ENCODE measurements around the gene RUNDC3A. TPM values are rescaled to one million over a fixed set of nuclear protein-coding genes. Genes with fewer than 3 reads are reported as not detected.

RUNDC3A gene
- total RNA-seq, 5 donors from 2014 or later (not counting 1 experiment from before 2014, with no cell fraction given), result 0.38 to 0.65 (median 0.41) TPM; not detected in 2

- H3K27ac ChIP-seq (ENCODE audit: low read length), result no peak overlapping the region
- no peak for ATAC-seq (replicated peaks in 1 of 4)
These were observed 44.6 kb downstream of the RUNDC3A start for GRCh38 chr17:44352828-44353671.

GRCh38 chr17:44353672-44354331 lies 45.4 kb downstream of the RUNDC3A start:
- Histone ChIP-seq H3K27me3 (replicated peaks in 1 of 2; ENCODE audit: control insufficient read depth in 2 of 2, extremely low read depth in 1 of 2, insufficient read depth in 2 of 2, low read length in 1 of 2) (peaks cover 0 to 20% of the 10 kb centered on the region in 2 experiments), H3K36me3 (ENCODE audit: control insufficient read depth in 2 of 2, extremely low read depth in 1 of 2, insufficient read depth in 1 of 2, low read length in 1 of 2) (peaks cover 0 to 9% of the 10 kb centered on the region in 2 donors), H3K4me3 (ENCODE audit: control insufficient read depth in 1 of 2, extremely low read depth in 1 of 2, low read length in 1 of 2) (peak overlapping the region; percentile 36 to 66), H3K4me1 (ENCODE audit: control insufficient read depth in 1 of 2, extremely low read depth in 1 of 2, insufficient read depth in 2 of 2, low read length in 2 of 2) (peaks cover 0 to 15% of the 10 kb centered on the region in 2 experiments), H3K9me3 (no peaks in the 10 kb centered on the region), H3K27ac (ENCODE audit: low read length) (no peak overlapping the region)
- 15% methylated on average over 98 of the region's 98 CpGs for WGBS (ENCODE audit: insufficient coverage)
- Mint-ChIP-seq H3K36me3 (peaks cover 3% of the 10 kb centered on the region), H3K27ac (no peak overlapping the region), H3K4me1 (peaks cover 5 to 12% (median 7%) of the 10 kb centered on the region in 3 donors), H3K27me3 (no peaks in the 10 kb centered on the region), H3K4me3 (peak overlapping the region; percentile 52 to 58 (median 54)), H3K9me3 (no peaks in the 10 kb centered on the region)
- peak in 9 of 35 experiments; percentile 9 to 35 (median 23) for DNase-seq
- ChIA-PET POLR2A (no interaction called here), CTCF (interaction anchor here (0.5 to 1.7 kb wide), 4 partner anchors 27 to 137 kb away, joined by 3 to 5 read pairs (median 3); no protein-coding TSS in a partner anchor)
- peak; percentile 32 to 37 (median 36) for ATAC-seq (replicated peaks in 1 of 4)

More at GRCh38 chr17:44352828-44353671, 44.6 kb downstream of the RUNDC3A start:
- Mint-ChIP-seq H3K36me3 (peaks cover 3% of the 10 kb centered on the region), H3K4me1 (peaks cover 4 to 15% (median 5%) of the 10 kb centered on the region in 3 donors), H3K27me3 (no peaks in the 10 kb centered on the region), H3K9me3 (no peaks in the 10 kb centered on the region), H3K4me3 (peak overlapping the region; percentile 64 to 70 (median 65)), H3K27ac (no peak overlapping the region)
- Histone ChIP-seq H3K4me1 (ENCODE audit: control insufficient read depth in 1 of 2, extremely low read depth in 1 of 2, insufficient read depth in 2 of 2, low read length in 2 of 2) (peaks cover 0 to 15% of the 10 kb centered on the region in 2 experiments), H3K9me3 (no peaks in the 10 kb centered on the region), H3K36me3 (ENCODE audit: control insufficient read depth in 2 of 2, extremely low read depth in 1 of 2, insufficient read depth in 1 of 2, low read length in 1 of 2) (peaks cover 0 to 9% of the 10 kb centered on the region in 2 donors), H3K4me3 (ENCODE audit: control insufficient read depth in 1 of 2, extremely low read depth in 1 of 2, low read length in 1 of 2) (no peak overlapping the region), H3K27me3 (replicated peaks in 1 of 2; ENCODE audit: control insufficient read depth in 2 of 2, extremely low read depth in 1 of 2, insufficient read depth in 2 of 2, low read length in 1 of 2) (peaks cover 0 to 20% of the 10 kb centered on the region in 2 experiments)
- ChIA-PET POLR2A (no interaction called here), CTCF (interaction anchor here (0.5 to 0.8 kb wide), 3 partner anchors 11 to 153 kb away, joined by 3 to 6 read pairs (median 3); no protein-coding TSS in a partner anchor)
- 48% methylated on average over 18 of the region's 22 CpGs for WGBS (ENCODE audit: insufficient coverage)
- no peak for DNase-seq

- Mint-ChIP-seq H3K27me3 (peaks cover 0 to 4% of the 10 kb centered on the region in 2 donors), H3K27ac (no peak overlapping the region), H3K9me3 (no peaks in the 10 kb centered on the region), H3K4me1 (peaks cover 9 to 17% (median 12%) of the 10 kb centered on the region in 3 donors), H3K4me3 (peak overlapping the region; percentile 52 to 72 (median 72)), H3K36me3 (peaks cover 3% of the 10 kb centered on the region)
- Histone ChIP-seq H3K4me3 (ENCODE audit: control insufficient read depth in 1 of 2, extremely low read depth in 1 of 2, low read length in 1 of 2) (peak overlapping the region in 1 of 2 donors; percentile 66), H3K27me3 (replicated peaks in 1 of 2; ENCODE audit: control insufficient read depth in 2 of 2, extremely low read depth in 1 of 2, insufficient read depth in 2 of 2, low read length in 1 of 2) (peaks cover 0 to 21% of the 10 kb centered on the region in 2 experiments), H3K36me3 (ENCODE audit: control insufficient read depth in 2 of 2, extremely low read depth in 1 of 2, insufficient read depth in 1 of 2, low read length in 1 of 2) (peaks cover 0 to 9% of the 10 kb centered on the region in 2 donors), H3K4me1 (ENCODE audit: control insufficient read depth in 1 of 2, extremely low read depth in 1 of 2, insufficient read depth in 2 of 2, low read length in 2 of 2) (peaks cover 0 to 15% of the 10 kb centered on the region in 2 experiments), H3K27ac (ENCODE audit: low read length) (no peak overlapping the region), H3K9me3 (no peaks in the 10 kb centered on the region)
- ATAC-seq (replicated peaks in 1 of 4), result peak; percentile 53 to 61 (median 56)
- CTCF ChIA-PET, result interaction anchor here in 1 of 2 donors (0.5 to 1.7 kb wide), 2 partner anchors 28 to 137 kb away, joined by 3 to 5 read pairs; no protein-coding TSS in a partner anchor
- WGBS (ENCODE audit: insufficient coverage), result 43% methylated on average over 57 of the region's 77 CpGs
- POLR2A ChIA-PET, result interaction anchor here in 1 of 2 donors (0.6 kb wide), 1 partner anchor 9 kb away, joined by 3 read pairs; the partner anchor contains the start of gene FAM171A2
- DNase-seq, result peak in 29 of 35 experiments; percentile 15 to 74 (median 46)
These were observed 46.5 kb downstream of the RUNDC3A start for GRCh38 chr17:44354582-44355561.

- H3K27ac Mint-ChIP-seq, result no peak overlapping the region
These were observed 47.3 kb downstream of the RUNDC3A start for GRCh38 chr17:44355642-44356099.

GRCh38 chr17:44356241-44356640 lies 47.8 kb downstream of the RUNDC3A start:
- no peak for ATAC-seq (replicated peaks in 1 of 4)
- 79% methylated on average over 11 of the region's 11 CpGs for WGBS (ENCODE audit: insufficient coverage)

More at GRCh38 chr17:44355642-44356099, 47.3 kb downstream of the RUNDC3A start:
- Histone ChIP-seq H3K27ac (ENCODE audit: low read length) (no peak overlapping the region), H3K4me1 (ENCODE audit: control insufficient read depth in 1 of 2, extremely low read depth in 1 of 2, insufficient read depth in 2 of 2, low read length in 2 of 2) (peaks cover 0 to 14% of the 10 kb centered on the region in 2 experiments), H3K4me3 (ENCODE audit: control insufficient read depth in 1 of 2, extremely low read depth in 1 of 2, low read length in 1 of 2) (no peak overlapping the region), H3K9me3 (no peaks in the 10 kb centered on the region), H3K36me3 (ENCODE audit: control insufficient read depth in 2 of 2, extremely low read depth in 1 of 2, insufficient read depth in 1 of 2, low read length in 1 of 2) (peaks cover 0 to 9% of the 10 kb centered on the region in 2 donors), H3K27me3 (replicated peaks in 1 of 2; ENCODE audit: control insufficient read depth in 2 of 2, extremely low read depth in 1 of 2, insufficient read depth in 2 of 2, low read length in 1 of 2) (peaks cover 0 to 23% of the 10 kb centered on the region in 2 experiments)
- no peak for DNase-seq
- POLR2A ChIA-PET, result no interaction called here
- 65% methylated on average over 5 of the region's 17 CpGs for WGBS (ENCODE audit: insufficient coverage)
- no peaks in the 10 kb centered on the region for H3K9me3 Mint-ChIP-seq
- ATAC-seq (replicated peaks in 1 of 4), result no peak
- H3K36me3 Mint-ChIP-seq, result peaks cover 3% of the 10 kb centered on the region
- H3K4me1 Mint-ChIP-seq, result peaks cover 9 to 16% (median 10%) of the 10 kb centered on the region in 3 donors
- H3K4me3 Mint-ChIP-seq, result peak overlapping the region; percentile 3 to 44 (median 30)
- H3K27me3 Mint-ChIP-seq, result peaks cover 0 to 4% of the 10 kb centered on the region in 2 donors
- CTCF ChIA-PET, result interaction anchor here in 1 of 2 donors (0.8 to 1.7 kb wide), 2 partner anchors 29 to 930 kb away, joined by 3 to 5 read pairs; no protein-coding TSS in a partner anchor

More at GRCh38 chr17:44356241-44356640, 47.8 kb downstream of the RUNDC3A start:
- Histone ChIP-seq H3K27me3 (replicated peaks in 1 of 2; ENCODE audit: control insufficient read depth in 2 of 2, extremely low read depth in 1 of 2, insufficient read depth in 2 of 2, low read length in 1 of 2) (peaks cover 0 to 28% of the 10 kb centered on the region in 2 experiments), H3K36me3 (ENCODE audit: control insufficient read depth in 2 of 2, extremely low read depth in 1 of 2, insufficient read depth in 1 of 2, low read length in 1 of 2) (peaks cover 0 to 9% of the 10 kb centered on the region in 2 donors), H3K9me3 (no peaks in the 10 kb centered on the region), H3K27ac (ENCODE audit: low read length) (no peak overlapping the region), H3K4me1 (ENCODE audit: control insufficient read depth in 1 of 2, extremely low read depth in 1 of 2, insufficient read depth in 2 of 2, low read length in 2 of 2) (peaks cover 0 to 9% of the 10 kb centered on the region in 2 experiments), H3K4me3 (ENCODE audit: control insufficient read depth in 1 of 2, extremely low read depth in 1 of 2, low read length in 1 of 2) (no peak overlapping the region)
- Mint-ChIP-seq H3K27me3 (peaks cover 0 to 4% of the 10 kb centered on the region in 2 donors), H3K27ac (no peak overlapping the region), H3K4me1 (peaks cover 7 to 15% (median 9%) of the 10 kb centered on the region in 3 donors), H3K4me3 (no peak overlapping the region), H3K9me3 (no peaks in the 10 kb centered on the region), H3K36me3 (peaks cover 3% of the 10 kb centered on the region)
- CTCF ChIA-PET, result interaction anchor here in 1 of 2 donors (0.8 kb wide), 1 partner anchor 930 kb away, joined by 3 read pairs; no protein-coding TSS in a partner anchor
- POLR2A ChIA-PET, result no interaction called here
- DNase-seq, result no peak

Measured in T-cell (primary cell).